NCI-H345 treated with DMSO at 0.1 percent for 48 hours (cell line): ENCODE measurements around the gene ZYX.

Source experiments
- DNase-seq: peaks from one replicate; lab custom pipeline; 2025; ENCODE audit not compliant: unreplicated experiment; lab: John Stamatoyannopoulos, UW

ZYX gene

GRCh38 chr7:143362131-143363015 is 18.8 kb upstream of the ZYX start, which contains the start of gene FAM131B:
Gene FAM131B (minus strand): TSS chr7:143362713. CDS start chr7:143362603, 110 bp downstream.
- no peak for DNase-seq

GRCh38 chr7:143363016-143363937 is 17.9 kb upstream of the ZYX start:
- no peak for DNase-seq

DNA sequence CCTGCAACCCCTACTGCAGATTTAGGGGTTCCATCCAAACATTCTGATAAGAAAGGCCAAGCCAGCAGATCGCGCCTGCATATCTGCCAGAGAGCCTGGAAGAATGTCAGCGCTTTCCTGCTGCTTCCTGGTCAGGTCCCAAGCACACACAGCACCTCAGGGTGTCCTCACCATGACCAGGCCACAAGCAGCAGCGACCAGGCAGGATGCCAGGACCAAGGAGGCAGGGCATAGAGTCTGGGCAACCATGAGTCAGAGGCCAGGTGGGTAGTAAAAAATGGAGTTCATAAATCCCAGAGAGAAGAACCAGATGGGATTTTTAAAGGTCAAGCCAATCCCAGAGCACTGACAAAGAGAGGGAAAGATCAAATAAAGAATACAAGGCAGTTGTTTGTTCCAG is 13.2 kb upstream of the ZYX start:
- no peak for DNase-seq

- no peak for DNase-seq
Observed at GRCh38 chr7:143368387-143368786, 12.8 kb upstream of the ZYX start.

GRCh38 chr7:143369678-143370651 is 11.2 kb upstream of the ZYX start:
- DNase-seq, result no peak

DNA sequence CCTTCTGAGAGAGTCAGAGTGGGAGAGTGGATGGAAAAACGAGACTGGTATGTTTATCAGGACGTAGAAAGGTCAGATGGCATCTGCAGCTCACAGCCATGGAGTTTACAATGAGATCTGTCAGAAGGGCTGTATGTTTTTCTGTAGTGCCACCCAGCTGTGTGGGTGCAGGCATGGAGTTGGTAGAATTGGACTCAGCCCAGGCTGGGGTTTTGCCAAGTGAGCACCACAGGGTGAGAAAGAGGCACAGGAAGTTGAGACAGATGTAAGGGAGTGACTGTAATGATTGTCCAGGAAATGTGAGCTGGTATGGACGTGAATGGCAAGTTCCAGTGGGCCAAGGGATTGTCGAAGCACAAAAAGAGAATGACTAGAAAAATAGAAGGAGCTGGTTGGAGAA is 9.1 kb upstream of the ZYX start:
- no peak for DNase-seq

DNA sequence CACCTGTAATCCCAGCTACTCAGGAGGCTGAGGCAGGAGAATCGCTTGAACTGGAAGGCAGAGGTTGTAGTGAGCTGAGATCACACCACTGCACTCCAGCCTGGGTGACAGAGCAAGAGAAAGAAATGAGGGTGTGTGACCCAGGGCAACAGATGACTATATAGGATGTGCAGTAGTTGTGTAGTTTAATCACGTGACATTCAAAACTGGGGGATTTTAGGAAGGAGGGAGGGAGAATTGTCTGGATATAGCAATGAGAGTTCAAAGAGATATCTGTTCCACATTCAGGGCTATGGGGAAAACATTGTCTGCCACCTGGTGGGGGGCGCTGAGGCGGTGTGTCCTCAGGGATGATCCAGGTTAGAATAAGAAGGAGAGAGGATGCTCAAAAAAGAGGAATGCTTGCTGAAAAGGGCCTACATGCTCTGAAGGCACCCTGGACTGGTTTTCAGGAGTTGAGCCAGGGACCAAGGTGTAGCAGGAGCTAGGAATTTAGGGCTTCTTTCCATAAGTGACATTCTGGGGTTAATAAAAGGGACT is 7.8 kb upstream of the ZYX start:
- no peak for DNase-seq

DNA sequence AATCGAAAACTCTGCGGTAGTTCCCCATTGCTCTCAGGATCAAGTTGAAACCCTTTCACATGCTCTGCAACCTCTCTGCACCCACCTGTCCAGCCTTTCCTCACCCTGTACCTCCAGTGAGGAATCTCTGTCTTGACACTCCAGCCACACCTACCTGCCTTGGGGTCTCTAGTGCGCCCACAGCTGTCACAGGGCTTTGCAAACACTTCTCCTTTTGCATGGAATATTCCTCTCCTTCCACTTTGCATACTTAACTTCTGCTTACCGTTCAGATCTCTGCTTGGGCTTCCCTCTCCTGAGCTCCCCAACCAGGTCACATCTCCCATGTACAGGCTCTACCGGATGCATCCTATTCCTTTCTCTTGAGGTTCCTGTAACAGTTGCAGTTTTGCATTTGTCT is 6.6 kb upstream of the ZYX start:
- DNase-seq, result no peak

DNA sequence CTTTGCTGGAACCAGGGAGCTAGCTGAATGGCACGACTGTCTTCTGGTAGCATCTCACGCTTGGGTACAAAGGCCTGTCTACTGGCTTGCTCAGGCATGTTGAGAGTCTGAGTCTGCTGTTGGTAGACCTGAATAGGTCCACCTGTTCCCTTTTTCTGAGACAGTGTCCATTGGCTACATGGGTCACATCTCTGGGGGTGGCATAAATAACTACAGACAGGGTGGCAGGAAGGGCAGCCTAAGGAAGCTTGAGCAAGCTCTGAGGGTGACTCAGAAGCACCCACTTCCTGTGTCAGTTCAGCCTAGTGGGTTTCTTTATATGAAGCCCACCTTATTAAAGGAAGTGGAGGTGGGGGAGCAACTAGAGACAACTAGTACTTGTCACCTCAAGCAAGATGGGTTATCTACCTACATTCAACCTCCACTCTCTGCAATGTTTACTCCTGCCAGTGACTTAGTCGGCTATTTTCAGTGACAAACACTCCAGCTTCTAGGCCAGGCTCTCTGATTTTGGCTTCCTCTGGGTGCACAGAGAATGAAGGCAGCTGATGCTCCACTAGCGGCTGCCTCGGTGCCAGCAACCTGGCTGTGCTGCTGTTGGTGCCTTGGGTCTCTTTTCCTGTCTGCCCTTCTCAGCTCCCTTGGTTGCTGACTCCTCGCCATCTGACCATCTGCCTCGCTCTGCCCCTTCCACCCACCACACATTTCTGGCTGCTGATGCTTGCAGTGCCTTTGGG is 5.7 kb upstream of the ZYX start:
- DNase-seq, result no peak

DNA sequence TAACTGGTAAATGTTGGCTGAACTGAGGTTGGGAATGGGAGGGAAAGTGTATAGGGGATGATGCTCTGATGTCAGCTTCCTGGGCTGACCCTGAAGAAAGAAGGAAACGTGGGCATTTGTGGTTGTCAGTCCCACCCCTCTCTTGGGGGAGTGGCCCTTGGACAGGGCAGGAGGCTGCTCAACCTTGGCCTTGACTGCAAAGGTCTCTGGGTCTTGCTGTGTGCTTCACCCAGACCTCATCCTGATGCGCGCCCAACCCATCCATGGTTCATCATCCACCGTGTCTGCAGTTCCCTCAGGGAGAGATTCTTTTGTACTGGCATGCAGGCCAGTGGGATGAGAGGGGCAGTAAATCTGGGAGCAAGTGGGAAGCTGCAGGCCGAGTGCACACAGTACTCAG is 4.7 kb upstream of the ZYX start:
- no peak for DNase-seq

GRCh38 chr7:143379611-143380259 is 1.4 kb upstream of the ZYX start:
- DNase-seq, result no peak

GRCh38 chr7:143380260-143380645 is 892 bp upstream of the ZYX start:
- DNase-seq, result peak; percentile 70

DNA sequence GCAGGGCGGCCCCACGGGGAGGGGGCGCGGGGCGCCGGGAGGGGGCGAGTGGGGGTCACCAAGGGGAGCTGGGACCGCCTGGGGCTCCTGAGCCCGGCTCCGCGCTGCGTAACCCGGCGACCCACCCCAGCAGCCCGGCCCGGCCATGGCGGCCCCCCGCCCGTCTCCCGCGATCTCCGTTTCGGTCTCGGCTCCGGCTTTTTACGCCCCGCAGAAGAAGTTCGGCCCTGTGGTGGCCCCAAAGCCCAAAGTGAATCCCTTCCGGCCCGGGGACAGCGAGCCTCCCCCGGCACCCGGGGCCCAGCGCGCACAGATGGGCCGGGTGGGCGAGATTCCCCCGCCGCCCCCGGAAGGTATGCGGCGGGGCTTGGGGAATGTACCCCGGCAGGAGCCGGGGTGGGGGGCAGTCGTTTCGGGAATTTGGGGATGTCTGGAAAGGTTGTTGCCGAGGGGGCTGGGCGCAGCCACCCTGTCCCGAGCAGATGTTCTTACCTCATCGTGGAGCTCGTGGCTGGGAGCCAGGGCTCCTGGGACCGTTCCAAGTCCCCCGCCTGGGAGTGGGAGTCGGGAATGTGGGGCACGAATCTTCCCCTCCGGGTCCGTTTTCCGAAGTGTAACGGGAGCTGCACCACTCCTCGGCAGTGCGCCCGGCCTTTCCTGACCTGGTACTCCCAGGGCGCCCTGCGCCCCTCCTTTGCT is 431 bp downstream of the ZYX start:
- DNase-seq, result no peak

DNA sequence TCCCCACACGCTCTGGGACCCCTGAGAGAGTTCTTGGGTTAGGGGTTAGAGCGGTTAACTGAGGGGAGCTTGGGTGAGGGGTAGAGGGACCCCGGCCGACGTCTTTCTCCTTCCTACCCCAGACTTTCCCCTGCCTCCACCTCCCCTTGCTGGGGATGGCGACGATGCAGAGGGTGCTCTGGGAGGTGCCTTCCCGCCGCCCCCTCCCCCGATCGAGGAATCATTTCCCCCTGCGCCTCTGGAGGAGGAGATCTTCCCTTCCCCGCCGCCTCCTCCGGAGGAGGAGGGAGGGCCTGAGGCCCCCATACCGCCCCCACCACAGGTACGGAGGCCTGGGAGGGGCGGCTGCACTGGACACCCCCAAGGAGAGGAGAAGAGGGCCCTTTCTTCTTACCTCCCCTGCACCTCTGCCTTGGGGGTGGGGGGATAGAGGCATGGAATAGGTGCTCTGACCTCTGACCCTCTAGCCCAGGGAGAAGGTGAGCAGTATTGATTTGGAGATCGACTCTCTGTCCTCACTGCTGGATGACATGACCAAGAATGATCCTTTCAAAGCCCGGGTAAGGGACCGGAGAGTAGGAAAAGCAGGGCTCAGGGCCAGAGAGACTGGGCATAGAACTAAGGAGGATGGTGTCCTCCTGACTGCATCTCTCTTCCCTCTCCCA is 1.1 kb downstream of the ZYX start:
- DNase-seq, result no peak

- DNase-seq, result no peak
Observed at GRCh38 chr7:143382791-143383641, 1.9 kb downstream of the ZYX start.

DNA sequence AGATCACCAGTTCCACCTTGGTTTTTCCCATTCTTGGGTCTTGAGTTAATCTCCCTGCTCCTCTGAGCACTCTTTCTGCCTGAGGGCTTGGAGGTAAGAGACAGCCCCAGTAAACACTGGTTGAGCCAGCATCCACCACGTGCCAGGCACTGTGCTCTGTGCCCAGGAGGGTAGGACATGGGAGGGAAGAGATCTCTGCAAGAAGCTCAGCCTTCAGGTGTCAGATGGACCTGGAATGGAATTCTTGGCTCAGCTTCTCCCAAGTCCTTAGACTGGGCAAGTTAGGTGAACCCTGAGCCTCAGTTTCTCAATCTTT is 2.5 kb downstream of the ZYX start:
- DNase-seq, result no peak

DNA sequence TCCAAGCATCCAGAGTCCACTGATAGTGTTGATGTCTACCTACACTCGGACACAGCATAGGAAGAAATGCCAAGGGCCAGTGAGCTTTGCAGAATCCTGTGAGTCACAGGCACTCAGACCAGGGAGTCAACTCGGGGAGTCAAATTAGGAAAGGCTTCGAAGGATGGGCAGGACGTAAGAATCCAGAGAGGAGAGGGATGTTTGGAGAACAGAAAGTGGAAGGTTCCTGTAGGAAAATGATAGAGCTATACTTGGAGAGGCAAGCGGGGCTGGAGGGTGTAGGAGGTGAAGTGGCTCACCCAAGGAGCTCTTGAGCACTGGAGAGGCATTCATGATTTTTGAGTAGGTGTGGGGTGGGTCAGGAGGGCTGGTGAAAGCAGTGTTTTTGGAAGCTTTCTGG is 3.0 kb downstream of the ZYX start:
- no peak for DNase-seq
